Ishikawa (cell line): ENCODE measurements around the gene STRN3.
A peak's percentile ranks its signal among the peaks of the same experiment; 100 is the strongest.

Experiments used
- CEBPB ChIP-seq: IDR thresholded peaks from 2 replicates; pipeline ENCODE4 v1.6.1; 2012
- CREB1 ChIP-seq: IDR thresholded peaks from 2 replicates; pipeline ENCODE4 v1.6.1; 2012; ENCODE audit warnings: low read depth
- EGR1 ChIP-seq: IDR thresholded peaks from 2 replicates; pipeline ENCODE4 v1.6.1; 2012
- EP300 ChIP-seq: IDR thresholded peaks from 2 replicates; pipeline ENCODE4 v1.6.1; 2012; ENCODE audit warnings: borderline replicate concordance
- FOXM1 ChIP-seq: IDR thresholded peaks from 2 replicates; pipeline ENCODE4 v1.6.1; 2012; ENCODE audit warnings: low read depth, borderline replicate concordance
- MAX ChIP-seq: IDR thresholded peaks from 2 replicates; pipeline ENCODE4 v1.6.1; 2012
- NFIC ChIP-seq: IDR thresholded peaks from 2 replicates; pipeline ENCODE4 v1.6.1; 2012
- RAD21 ChIP-seq: IDR thresholded peaks from 2 replicates; pipeline ENCODE4 v1.6.1; 2012; ENCODE audit warnings: low read depth
- TAF1 ChIP-seq: IDR thresholded peaks from 2 replicates; pipeline ENCODE4 v1.6.1; 2012; ENCODE audit warnings: low read depth, mild to moderate bottlenecking
- TCF12 ChIP-seq: IDR thresholded peaks from 2 replicates; pipeline ENCODE4 v1.6.1; 2012; ENCODE audit warnings: low read depth
- TEAD4 ChIP-seq: IDR thresholded peaks from 2 replicates; pipeline ENCODE4 v1.6.1; 2012
- USF1 ChIP-seq: IDR thresholded peaks from 2 replicates; pipeline ENCODE4 v1.6.1; 2012
- YY1 ChIP-seq: IDR thresholded peaks from 2 replicates; pipeline ENCODE4 v1.6.1; 2012; ENCODE audit warnings: low read depth
- ZBTB7A ChIP-seq: IDR thresholded peaks from 2 replicates; pipeline ENCODE4 v1.6.1; 2012; ENCODE audit warnings: low read depth
- TF ChIP-seq, protein P1 (sequence below): IDR thresholded peaks from 2 replicates; pipeline ENCODE4 v1.6.1; 2012; ENCODE audit warnings: low read depth, mild to moderate bottlenecking

Gene STRN3

DNA sequence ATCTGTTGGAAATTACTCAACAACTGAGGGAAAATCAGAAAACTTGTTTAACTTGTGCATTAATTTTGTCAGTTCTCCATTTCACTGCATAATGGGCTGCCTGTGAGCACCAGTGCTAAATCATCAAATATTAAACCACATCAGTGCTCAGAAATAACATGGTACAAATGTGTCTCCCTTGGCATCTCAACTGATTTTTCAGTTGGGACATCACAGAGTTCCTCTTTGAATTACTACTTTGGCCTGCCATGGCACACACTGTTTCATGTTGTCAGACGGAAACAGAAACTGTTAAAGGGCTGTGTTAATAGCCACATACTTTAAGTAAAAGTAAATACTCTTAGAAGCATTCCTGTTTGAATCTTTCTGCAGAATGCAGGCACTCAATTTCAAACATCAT is 42.1 kb upstream of the STRN3 start:
- TF ChIP-seq EGR1, result no peak
- TF ChIP-seq, protein P1, sequence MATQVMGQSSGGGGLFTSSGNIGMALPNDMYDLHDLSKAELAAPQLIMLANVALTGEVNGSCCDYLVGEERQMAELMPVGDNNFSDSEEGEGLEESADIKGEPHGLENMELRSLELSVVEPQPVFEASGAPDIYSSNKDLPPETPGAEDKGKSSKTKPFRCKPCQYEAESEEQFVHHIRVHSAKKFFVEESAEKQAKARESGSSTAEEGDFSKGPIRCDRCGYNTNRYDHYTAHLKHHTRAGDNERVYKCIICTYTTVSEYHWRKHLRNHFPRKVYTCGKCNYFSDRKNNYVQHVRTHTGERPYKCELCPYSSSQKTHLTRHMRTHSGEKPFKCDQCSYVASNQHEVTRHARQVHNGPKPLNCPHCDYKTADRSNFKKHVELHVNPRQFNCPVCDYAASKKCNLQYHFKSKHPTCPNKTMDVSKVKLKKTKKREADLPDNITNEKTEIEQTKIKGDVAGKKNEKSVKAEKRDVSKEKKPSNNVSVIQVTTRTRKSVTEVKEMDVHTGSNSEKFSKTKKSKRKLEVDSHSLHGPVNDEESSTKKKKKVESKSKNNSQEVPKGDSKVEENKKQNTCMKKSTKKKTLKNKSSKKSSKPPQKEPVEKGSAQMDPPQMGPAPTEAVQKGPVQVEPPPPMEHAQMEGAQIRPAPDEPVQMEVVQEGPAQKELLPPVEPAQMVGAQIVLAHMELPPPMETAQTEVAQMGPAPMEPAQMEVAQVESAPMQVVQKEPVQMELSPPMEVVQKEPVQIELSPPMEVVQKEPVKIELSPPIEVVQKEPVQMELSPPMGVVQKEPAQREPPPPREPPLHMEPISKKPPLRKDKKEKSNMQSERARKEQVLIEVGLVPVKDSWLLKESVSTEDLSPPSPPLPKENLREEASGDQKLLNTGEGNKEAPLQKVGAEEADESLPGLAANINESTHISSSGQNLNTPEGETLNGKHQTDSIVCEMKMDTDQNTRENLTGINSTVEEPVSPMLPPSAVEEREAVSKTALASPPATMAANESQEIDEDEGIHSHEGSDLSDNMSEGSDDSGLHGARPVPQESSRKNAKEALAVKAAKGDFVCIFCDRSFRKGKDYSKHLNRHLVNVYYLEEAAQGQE, result no peak
- no peak for TF ChIP-seq MAX
- no peak for TF ChIP-seq CEBPB
- no peak for TF ChIP-seq YY1

GRCh38 chr14:31060253-31060875 is 34.2 kb upstream of the STRN3 start:
- TF ChIP-seq CREB1, result no peak
- no peak for TF ChIP-seq ZBTB7A
- TF ChIP-seq TCF12, result no peak
- TF ChIP-seq RAD21, result no peak
- no peak for TF ChIP-seq CEBPB
- TF ChIP-seq FOXM1, result no peak
- no peak for TF ChIP-seq YY1
- TF ChIP-seq, protein P1, result no peak
- TF ChIP-seq USF1, result no peak
- no peak for TF ChIP-seq EGR1
- TF ChIP-seq NFIC, result no peak
- TF ChIP-seq MAX, result peak; percentile 25; the same call in 1 of the 2 replicates
- TF ChIP-seq TEAD4, result peak; percentile 87
- no peak for TF ChIP-seq TAF1
- peak; percentile 31; the same call in 1 of the 2 replicates for TF ChIP-seq EP300

DNA sequence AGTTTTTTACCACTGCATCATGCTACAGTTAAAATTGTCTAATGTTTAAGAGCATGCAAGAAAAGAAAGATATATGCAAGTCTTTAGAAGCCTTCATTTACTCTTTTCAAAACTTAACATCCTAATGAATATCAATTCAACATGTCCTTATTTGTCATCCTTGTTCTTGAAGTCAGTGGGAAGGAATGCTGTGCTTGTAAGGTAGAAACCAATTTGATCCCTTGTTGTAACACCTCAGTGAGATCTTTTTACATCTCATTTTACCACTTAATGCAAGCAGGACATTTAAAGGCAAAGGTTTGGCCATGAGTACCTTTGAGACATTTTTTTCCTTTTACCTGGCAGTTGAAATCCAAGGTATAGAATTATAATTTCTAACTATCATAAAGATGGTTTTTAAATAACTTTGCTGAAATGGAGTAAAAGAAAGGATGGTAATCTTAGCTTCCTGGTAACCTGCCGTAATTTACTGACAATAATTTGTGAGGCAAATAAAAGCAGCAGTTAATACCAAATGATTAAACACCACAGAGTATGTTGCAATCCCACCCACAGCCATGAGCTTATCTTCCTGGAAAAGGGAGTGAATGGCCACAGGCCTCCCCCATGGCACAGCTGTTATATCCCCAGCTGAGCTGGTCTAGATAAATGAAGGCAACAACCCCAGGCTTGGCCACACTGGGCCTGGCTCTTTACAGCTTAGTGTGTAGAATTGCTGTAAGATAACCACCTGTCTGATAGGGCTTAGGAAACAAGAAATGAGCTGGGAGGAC is 33.2 kb upstream of the STRN3 start:
- TF ChIP-seq CEBPB (peak; percentile 90), MAX (no peak)

DNA sequence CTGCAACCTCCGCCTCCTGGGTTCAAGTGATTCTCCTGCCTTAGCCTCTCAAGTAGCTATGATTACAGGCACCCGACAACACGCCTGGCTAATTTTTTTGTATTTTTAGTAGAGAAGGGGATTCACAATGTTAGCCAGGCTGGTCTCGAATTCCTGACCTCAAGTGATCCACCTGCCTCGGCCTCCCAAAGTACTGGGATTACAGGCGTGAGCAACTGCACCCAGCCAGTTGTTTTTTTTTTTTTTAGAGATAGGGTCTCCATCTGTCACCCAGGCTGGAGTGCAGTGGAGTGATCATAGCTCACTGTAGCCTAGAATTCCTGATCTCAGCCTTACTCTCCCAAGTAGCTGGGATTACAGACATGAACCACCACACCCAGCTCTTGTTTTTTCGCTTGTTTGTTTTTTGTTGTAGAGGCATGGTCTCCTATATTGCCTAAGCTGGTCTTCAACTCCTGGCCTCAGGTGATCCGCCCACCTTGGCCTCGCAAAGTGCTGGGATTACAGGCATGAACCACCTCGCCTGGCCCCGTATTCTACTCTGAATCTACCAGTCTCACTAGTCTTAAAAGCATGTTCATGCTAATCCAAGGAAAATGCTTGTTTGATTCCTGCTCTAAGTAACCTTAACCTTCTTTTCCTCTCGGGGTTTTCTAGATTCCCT is 31.7 kb upstream of the STRN3 start:
- TF ChIP-seq RAD21, result no peak
- no peak for TF ChIP-seq TAF1
- no peak for TF ChIP-seq TCF12
- TF ChIP-seq NFIC, result no peak
- TF ChIP-seq USF1, result no peak
- TF ChIP-seq CREB1, result no peak

- no peak for TF ChIP-seq YY1
- TF ChIP-seq NFIC, result no peak
- TF ChIP-seq TEAD4, result no peak
- TF ChIP-seq, protein P1, result no peak
- TF ChIP-seq MAX, result no peak
- no peak for TF ChIP-seq TCF12
- no peak for TF ChIP-seq TAF1
- no peak for TF ChIP-seq ZBTB7A
- no peak for TF ChIP-seq USF1
- TF ChIP-seq EGR1, result no peak
- no peak for TF ChIP-seq RAD21
- TF ChIP-seq CREB1, result no peak
- no peak for TF ChIP-seq CEBPB
- TF ChIP-seq FOXM1, result no peak
- TF ChIP-seq EP300, result no peak
These were observed 30.9 kb upstream of the STRN3 start for GRCh38 chr14:31057035-31057434.
